ENCODE data around the gene FBXO48. TPM values are rescaled to one million over a fixed set of nuclear protein-coding genes. Genes with fewer than 3 reads are reported as not detected.
A peak's percentile ranks its signal among the peaks of the same experiment; 100 is the strongest.

The FBXO48 gene
- total and polyA plus RNA-seq, 10 of the 15 experiments (the other 5 are each of a cell fraction or from before 2014, with no cell fraction given): 0.56 to 2.3 (median 1.2) TPM

GRCh38 chr2:68467077-68467960, at the start of gene FBXO48, which contains the start of gene APLF (continued):
- peak; percentile 96 for TF ChIP-seq ATF7 (IDR thresholded peaks at IDR 0.05; ENCODE audit: low read depth)
- TF ChIP-seq JUND (IDR thresholded peaks at IDR 0.05; ENCODE audit: low read depth, low read length): peak; percentile 30; the same call in 1 of the 2 replicates
- no peak for TF ChIP-seq HDGF (IDR thresholded peaks at IDR 0.05)
- peak in 1 of 2 experiments; percentile 9; a peak in 1 of 4 replicates for TF ChIP-seq SRF (IDR thresholded peaks at IDR 0.05; ENCODE audit: low read depth in 2 of 2, low read length in 2 of 2)
- no peak for TF ChIP-seq RAD21 (IDR thresholded peaks at IDR 0.05; ENCODE audit: insufficient read depth, low read depth, low read length)
- TF ChIP-seq RUNX3 (IDR thresholded peaks at IDR 0.05; ENCODE audit: low read length): peak; percentile 32; the same call in 1 of the 2 replicates
- TF ChIP-seq, protein P1, sequence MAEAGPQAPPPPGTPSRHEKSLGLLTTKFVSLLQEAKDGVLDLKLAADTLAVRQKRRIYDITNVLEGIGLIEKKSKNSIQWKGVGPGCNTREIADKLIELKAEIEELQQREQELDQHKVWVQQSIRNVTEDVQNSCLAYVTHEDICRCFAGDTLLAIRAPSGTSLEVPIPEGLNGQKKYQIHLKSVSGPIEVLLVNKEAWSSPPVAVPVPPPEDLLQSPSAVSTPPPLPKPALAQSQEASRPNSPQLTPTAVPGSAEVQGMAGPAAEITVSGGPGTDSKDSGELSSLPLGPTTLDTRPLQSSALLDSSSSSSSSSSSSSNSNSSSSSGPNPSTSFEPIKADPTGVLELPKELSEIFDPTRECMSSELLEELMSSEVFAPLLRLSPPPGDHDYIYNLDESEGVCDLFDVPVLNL (IDR thresholded peaks at IDR 0.05; ENCODE audit: low read depth, low read length): peak; percentile 95
- 0 out of 2 replicates have a peak, but pooled peaks have one; percentile 64 for TF ChIP-seq SMARCA5 (IDR thresholded peaks at IDR 0.05)
- 0 out of 2 replicates have a peak, but pooled peaks have one; percentile 19 for TF ChIP-seq TBL1XR1 (IDR thresholded peaks at IDR 0.05; ENCODE audit: low read depth, low read length)
- no peak; the same call in 1 of the 2 replicates for TF ChIP-seq RB1 (IDR thresholded peaks at IDR 0.05; ENCODE audit: borderline replicate concordance)
- peak; percentile 24; the same call in 1 of the 2 replicates for TF ChIP-seq MAX (IDR thresholded peaks at IDR 0.05; ENCODE audit: low read depth, low read length)
- no peak for TF ChIP-seq ESRRA (IDR thresholded peaks at IDR 0.05; ENCODE audit: low read length)
- no peak; a peak in 2 of 4 replicates for TF ChIP-seq IKZF2 (IDR thresholded peaks at IDR 0.05)
- TF ChIP-seq POLR2AphosphoS2 (IDR thresholded peaks at IDR 0.05; ENCODE audit: low read depth, low read length): 0 out of 2 replicates have a peak, but pooled peaks have one; percentile 26
- 0 out of 2 replicates have a peak, but pooled peaks have one; percentile 54 for TF ChIP-seq POLR2AphosphoS5 (IDR thresholded peaks at IDR 0.05; ENCODE audit: low read length)
- TF ChIP-seq ZNF687 (IDR thresholded peaks at IDR 0.05): 0 out of 2 replicates have a peak, but pooled peaks have one; percentile 43
- TF ChIP-seq POLR2A (IDR thresholded peaks at IDR 0.05; ENCODE audit: low read depth, low read length): peak; percentile 77
- no peak for TF ChIP-seq TCF12 (IDR thresholded peaks at IDR 0.05; ENCODE audit: low read depth, low read length)
- no peak for TF ChIP-seq SMAD5 (IDR thresholded peaks at IDR 0.05; ENCODE audit: low read depth)
- TF ChIP-seq MXI1 (IDR thresholded peaks at IDR 0.05; ENCODE audit: low read depth, low read length): peak; percentile 59
- TF ChIP-seq WRNIP1 (IDR thresholded peaks at IDR 0.05; ENCODE audit: borderline replicate concordance, low read depth, low read length): no peak
- peak; percentile 95 for TF ChIP-seq IKZF1 (conservative IDR thresholded peaks at IDR 0.05)
- TF ChIP-seq NRF1 (conservative IDR thresholded peaks at IDR 0.05; ENCODE audit: low read depth, low read length): peak; percentile 63
- TF ChIP-seq PML (IDR thresholded peaks at IDR 0.05; ENCODE audit: low read length): 0 out of 2 replicates have a peak, but pooled peaks have one; percentile 38
- TF ChIP-seq MTA3 (IDR thresholded peaks at IDR 0.05; ENCODE audit: borderline replicate concordance, low read length): no peak
- peak; percentile 98 for TF ChIP-seq GATAD2B (conservative IDR thresholded peaks at IDR 0.05; ENCODE audit: low read depth)
